Stimulated activated CD4-positive, alpha-beta T cell treated with anti-CD3 and anti-CD28 coated beads, Interleukin-12 subunit alpha, Interleukin-12 subunit beta, amount 100 ng/mL, for 48 hours (primary cell): ENCODE measurements around the gene SV2C.
"Not testable (repeated sequence)": the region's sequence is repeated elsewhere in the genome, so short reads cannot be mapped to it uniquely, and the experiment has no call there.

ENCODE experiments used
- DNase-seq, 3 donors: peaks; one replicate each; pipeline ENCODE4 v3.0.0-alpha.2; 2020; ENCODE audit warnings: low read depth in 2 of 3, low spot score in 1 of 3

Gene SV2C

DNA sequence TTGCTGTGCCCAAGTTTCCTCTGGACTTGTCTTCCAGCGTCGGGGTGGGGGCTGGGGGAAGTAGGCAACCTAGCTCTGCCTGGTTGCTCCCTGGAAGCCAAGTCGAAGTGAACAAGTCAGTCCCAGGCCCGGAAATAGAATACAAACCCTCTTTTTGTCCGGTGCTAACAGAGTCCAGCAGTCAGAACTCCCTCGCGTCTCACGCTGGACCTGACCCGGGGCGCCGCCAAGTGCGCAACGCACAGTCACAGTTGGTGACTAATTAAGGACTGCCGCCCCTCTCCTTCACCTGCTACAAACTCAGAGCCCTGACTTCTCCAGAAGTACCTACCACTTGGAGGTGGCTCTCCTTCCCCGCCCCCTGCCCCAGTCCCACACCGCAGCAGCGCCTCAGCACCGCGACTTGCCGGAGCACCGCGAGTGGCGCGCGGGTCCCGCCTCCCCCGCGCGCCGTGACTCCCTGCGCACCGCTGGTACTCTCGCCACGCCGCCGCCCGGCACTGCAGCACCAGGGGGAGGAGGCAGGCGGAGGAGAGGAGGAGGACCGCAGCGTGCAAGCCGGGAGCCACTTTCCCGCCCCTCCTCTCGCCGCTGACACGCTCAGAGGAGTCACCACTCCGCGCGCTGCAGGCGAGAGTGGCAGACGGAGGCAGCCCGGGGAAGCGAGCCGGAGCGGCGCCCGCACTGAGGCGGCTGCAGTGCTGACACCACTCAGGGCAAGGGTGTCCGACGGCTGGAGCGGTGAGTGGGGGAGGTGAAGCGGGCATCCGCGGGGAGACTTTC, at the start of gene SV2C:
Gene SV2C (plus strand): TSS at position 612 of the 783 bp plus-strand sequence. CDS start 48,368 bp downstream, outside the sequence.
- peak in 1 of 3 donors; percentile 41 for DNase-seq

GRCh38 chr5:76037736-76038151, 45.4 kb upstream of the SV2C start:
- peak in 1 of 3 donors; percentile 3 for DNase-seq

DNA sequence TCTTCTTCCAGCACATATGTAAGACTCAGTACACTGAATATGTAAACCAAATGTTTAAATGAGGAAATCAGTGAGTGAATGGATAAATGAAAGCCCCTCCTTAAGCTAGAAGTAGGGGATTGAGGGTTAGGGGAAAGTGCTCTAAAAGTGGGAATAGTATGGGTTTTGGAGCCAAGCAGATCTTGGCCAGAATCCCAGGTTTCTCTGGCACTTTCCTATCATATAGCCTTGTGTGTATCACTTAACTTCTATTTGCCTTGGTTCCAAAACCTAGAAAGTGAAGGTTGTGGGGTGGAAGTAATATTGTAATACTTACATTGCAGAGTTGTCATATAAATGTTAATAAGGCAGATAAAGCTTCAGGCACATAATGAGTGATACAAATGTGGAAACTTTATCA, 45.0 kb upstream of the SV2C start:
- DNase-seq: no peak

DNA sequence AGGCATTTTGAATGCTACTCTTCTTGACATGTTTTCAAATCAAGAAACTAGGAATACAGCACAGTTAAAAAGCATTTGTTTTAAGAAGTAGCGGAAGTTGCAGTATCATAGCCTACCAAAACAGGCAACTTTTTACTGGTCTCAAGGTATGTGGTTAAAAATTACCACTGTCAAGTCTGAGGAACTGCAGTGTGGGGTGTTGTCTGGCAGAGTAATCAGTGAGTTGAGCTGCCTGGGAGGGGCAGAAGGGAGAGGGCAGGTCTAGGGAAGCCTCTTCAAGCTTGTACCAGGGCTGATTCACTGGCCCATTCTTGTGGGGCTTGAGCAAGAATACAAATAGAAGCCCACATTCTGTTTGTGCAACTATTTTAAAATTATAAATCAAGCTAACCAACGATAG, 42.4 kb upstream of the SV2C start:
- no peak for DNase-seq

DNA sequence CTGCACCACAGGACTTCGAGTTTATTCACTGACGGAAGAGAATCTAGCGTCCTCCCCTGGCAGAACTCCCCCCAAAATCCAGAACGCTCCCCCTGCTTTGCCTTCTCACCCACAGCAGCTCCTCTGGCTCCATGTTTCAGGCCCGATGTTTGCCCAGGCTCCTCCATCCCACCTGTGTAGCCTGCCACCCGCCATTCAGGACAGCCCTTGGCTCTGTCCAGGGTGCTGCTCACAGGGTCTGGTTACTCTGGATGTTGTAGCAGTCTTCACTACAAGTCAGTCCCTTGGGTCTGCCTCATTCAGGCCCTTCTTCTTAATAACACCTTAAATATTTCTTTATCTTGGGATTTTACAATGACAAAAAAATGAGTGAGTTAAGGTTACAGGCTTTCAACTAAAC, 41.3 kb upstream of the SV2C start:
- no peak for DNase-seq

DNA sequence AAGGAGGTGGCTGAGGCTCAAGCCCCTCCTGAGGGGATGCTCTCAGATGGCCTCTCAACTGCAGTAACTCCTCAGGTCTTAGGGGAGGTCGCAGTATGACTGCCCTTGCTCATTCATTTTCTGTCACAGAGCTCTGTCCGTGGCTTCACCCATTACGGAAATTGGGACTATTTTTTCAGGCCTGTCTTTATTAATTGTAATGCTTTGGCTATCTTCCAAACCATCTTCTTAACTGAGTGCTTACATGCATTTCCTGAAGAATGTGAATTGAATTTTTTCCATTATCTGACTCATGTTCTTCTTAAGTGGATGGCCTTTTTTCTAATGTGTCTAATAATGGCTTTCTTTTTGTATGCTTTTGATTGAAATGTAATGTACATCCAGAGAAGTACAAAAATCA, 36.4 kb upstream of the SV2C start:
- DNase-seq: no peak

DNA sequence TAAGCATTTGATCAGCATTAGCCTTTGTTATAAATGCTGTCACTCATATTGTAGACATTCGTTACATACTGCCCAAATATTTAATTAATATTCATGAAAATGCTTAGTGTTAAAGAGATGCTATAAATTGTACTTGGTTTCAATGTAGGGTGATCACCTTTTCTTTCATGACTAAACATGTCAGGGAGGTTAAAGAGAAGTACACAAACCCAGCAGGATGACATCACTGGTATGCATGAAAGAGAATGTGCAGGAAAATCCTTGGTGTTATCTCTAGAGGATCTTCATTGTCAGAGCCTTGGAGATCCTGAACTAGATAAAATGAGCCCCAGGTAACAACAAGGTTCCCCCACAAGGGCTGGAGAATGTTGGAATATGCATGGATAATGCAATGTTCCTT, 33.0 kb upstream of the SV2C start:
- no peak for DNase-seq

- DNase-seq: no peak
Observed at GRCh38 chr5:76062502-76063041, 20.6 kb upstream of the SV2C start.

DNA sequence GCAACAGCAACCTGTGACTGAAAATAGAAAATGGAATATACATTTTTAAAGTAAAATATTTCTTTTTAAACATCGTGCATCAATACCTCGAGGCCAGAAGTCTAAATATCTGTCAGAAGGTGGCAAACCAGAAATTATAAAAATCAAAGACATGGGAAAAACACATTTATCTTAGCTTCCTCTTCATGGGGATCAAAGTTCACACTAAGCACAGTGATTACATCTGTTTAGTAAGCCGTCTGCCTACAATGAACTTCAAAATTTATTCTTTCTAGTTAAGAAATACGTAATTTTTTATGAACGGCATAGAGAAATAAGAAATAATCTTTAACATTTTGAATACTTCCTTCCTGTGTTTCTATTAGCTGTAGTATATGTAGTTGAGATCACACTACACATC, 17.9 kb upstream of the SV2C start:
- DNase-seq: no peak

DNA sequence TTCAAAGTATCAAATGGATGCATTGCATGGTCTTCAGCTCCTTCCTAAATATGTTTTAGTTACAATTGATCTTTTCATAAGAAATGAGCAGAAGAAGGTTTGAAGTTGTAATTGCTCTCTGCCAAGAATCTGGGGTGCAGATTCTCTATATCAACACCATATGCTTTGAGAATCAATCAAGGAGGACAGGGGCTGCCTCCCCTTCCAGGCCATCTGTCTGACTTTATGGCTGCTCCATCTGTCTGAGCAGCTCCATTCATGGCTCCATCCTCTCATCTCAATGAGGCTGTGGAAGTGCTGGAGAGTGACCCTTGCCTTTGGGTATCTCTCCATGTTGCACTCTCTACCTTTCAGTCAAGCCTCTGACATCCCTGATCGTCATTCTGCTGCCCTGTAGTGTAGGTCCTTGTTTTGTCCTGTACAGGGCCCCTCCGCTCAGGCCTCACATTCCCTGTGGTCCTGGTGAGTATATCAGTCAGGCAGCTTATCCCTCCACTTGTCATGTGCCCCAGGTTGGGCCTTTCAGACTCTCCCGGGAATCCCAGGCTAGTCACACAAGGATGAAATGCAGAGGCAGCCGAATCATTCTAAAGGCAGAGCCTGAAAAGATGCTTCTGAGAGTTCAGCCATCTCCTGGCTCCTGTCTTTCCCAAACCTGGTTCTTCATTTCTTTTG, 14.0 kb upstream of the SV2C start:
- DNase-seq: no peak

GRCh38 chr5:76074487-76075065, 8.6 kb upstream of the SV2C start:
- no peak for DNase-seq

DNA sequence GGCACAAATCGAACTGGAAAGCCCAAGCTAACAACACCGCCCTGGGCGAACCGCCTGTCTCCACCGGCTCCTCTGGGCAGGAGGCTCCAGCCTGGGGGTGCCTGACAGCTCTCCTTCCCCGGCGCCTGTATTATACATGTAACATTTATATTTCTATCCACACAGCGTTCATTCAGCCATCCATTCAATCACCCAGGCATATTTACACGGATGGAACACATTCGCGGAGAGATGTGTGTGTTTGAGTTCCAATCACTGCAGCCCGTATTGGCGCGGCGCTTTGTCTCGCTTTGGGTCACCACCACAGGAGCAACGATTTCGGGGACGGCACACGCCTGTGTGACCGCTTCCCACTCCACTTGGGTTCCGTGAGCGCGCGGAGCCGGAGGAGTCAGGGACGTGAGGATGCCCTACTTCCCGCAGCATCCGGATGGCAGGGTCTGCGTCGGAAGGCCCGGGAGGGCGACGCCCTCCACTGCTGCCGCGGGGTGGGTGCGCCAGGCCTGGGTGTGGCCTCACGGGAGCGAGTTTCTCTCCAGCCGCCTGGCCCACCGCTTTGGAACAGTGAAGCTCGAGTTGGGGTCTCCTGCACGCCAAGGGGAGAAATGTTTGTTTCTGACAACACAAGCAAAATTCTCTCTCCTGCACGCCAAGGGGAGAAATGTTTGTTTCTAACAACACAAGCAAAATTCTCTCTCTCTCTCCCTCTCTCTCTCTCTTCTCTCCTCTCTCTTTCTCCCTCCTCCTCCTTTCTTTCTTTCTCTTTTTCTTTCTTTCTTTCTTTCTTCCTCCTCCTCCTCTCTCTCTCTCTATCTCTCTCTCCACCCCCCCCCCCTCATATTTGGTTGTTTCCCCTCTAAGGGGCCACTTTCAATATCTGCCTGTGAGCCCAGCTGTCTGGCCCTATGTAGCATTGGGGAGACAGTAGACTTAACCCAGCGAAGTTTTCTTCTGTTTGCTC, 1.1 kb upstream of the SV2C start:
- DNase-seq: no peak

GRCh38 chr5:76083555-76084495, 642 bp downstream of the SV2C start:
- DNase-seq: no peak

- DNase-seq: no peak
Observed at GRCh38 chr5:76084496-76085242, 1.5 kb downstream of the SV2C start.

DNA sequence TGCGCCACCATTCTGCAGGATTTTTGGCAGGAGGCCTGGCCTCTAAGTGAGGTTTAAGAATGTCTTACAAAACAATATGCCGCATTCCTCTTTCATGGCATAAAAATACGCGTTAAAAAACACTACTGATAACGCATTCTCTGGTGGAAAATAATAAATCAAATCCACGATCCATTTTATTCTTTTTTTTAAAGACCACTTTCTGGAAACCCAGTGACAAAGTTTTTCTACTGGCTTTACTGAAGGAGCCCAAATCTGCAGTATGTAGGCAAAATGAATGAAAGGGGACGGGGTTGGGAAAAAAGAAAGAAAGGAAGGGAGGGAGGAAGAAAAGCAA, 2.0 kb downstream of the SV2C start:
- no peak for DNase-seq

GRCh38 chr5:76086095-76086494, 2.9 kb downstream of the SV2C start:
- no peak for DNase-seq

DNA sequence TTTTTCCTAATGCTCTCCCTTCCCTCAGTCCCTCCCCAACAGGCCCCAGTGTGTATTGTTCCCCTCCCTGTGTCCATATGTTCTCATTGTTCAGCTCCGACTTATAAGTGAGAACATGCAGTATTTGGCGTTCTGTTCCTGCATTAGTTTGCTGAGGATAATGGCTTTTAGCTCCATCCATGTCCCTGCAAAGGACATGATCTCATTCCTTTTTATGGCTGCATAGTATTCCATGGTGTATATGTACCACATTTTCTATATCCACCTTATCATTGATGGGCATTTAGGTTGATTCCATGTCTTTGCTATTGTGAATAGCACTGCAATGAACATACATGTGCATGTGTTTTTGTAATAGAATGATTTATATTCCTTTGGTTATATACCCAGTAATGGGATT, 6.0 kb downstream of the SV2C start:
- not testable (repeated sequence) for DNase-seq

DNA sequence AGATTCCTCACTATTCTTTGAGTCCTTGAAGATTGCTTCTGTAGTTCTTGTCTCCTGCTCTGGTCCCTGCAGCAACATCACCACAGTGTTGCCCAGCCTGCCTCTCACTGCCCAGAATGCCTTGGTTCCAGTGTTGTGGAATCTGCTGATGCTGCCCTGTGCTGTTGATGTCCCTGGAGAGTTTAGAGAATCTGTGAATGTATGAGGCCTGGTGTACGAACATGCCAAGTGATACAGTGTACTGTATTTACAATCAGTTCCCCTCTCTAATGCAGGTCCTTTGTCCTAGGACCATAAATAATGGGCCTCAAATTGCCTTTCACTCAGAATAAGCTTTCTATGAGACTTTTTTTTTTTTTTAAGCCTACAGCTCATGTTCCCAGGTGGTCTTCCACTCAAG, 8.2 kb downstream of the SV2C start:
- no peak for DNase-seq

DNA sequence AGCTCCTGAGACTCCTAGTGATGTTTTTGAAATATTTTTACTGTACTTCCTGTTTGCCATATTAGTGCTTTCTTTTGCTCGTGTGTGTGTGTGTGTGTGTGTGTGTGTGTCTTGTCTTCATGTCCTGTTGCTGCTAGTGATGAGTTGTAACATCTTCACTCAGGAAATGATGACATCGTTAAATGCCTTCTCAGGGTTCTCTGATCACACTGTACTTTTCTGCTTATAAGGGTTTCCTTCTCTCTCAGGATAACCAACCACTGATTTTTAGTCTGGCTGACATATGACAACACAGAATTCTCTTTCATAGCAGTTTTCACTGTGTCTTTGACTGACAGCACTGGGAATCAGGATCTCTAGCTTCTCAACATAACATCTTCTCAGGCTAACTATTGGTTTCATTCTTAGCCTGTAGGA, 16.1 kb downstream of the SV2C start:
- DNase-seq: no peak
